HL-60/S4 treated with retinoic acid at 250 ng/mL for 4 days and 3 days (cell line): Measurements from ENCODE around the gene ASCC1.

Source experiments
- in situ Hi-C: fragments of 300-500 bp; cut with MboI; formaldehyde crosslinking; loops from 2 replicates; pipeline ENCODE4 v1.7.0; 2022; ENCODE audit warnings: low sequenced_read_pairs

The ASCC1 gene

GRCh38 chr10:72105098-72105475 lies 111.0 kb downstream of the ASCC1 start:
- in situ Hi-C loops: no loop called here

GRCh38 chr10:72104472-72105097 lies 111.5 kb downstream of the ASCC1 start:
- in situ Hi-C loops: no loop called here

DNA sequence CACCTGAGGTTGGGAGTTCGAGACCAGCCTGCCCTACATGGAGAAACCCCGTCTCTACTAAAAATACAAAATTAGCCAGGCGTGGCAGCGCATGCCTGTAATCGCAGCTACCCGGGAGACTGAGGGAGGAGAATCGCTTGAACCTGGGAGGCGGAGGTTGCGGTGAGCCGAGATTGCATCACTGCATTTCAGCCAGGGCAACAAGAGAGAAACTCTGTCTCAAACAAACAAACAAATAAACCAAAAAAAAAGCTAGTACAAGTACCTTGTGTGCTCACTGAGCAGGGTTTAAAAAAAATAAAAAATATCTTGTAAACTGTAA lies 116.5 kb downstream of the ASCC1 start:
- in situ Hi-C loops: no loop called here

GRCh38 chr10:72098836-72099599 lies 117.1 kb downstream of the ASCC1 start:
- in situ Hi-C loops: no loop called here

DNA sequence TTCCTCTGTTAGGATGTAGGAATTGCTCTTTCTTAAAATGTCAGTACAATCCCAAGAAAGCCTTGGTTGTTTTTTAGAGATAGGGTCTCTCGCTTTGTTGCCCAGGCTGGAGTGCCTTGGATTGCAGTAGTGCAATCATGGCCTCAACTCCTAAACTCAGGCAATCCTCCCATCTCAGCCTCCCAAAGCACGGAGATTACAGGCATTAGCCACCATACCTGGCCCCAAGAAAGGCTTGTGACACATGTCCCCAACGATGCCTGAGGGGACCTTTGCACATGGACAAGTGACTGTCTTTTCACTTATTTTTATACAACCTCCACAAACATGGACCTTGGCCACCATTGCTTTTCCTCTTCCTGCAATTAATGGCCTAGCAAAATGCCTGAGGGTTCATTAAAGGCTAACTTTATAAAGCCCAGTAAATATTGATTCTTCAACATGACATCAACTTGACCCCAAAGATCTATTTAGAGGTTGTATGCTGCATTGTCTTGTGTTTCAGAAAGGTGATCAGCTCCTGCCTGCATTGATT lies 117.7 kb downstream of the ASCC1 start:
- in situ Hi-C loops: no loop called here

DNA sequence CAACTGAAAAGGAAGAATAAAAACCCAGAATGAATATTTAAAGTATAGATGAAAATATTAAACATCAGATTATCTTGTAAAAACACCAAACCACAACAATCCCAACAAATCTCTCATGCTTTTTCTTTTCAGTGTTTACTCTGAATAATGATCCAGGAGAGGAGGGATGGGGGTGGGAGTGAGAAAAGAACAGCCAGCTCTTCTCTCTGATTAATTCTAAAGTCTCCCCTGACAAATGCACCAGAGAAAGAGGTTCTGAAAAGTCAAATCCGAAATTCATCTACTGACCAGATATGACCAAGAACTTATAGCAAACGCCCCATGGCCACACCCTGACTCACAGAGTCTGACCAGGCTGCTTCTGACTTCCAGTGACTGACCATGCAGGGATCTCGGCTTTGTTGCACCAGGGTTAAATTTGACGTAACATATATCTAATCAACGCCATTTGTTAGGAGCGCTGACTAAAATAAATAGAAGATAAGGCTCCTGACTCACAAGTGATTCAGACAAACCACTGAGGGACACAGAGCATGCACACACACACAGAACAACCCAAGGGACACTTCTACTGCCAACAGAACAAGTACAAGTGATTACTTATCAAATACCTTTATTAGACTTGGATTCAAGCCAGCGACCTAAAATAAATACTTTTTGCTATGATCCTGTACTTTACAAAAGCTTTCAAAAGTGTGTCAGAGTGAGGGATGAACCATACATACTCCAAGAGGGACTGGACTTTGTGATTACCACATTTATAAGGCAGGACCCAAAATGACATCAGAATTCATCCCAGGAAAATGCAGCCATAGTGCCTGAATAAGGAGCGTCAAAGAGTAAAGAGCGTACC lies 118.4 kb downstream of the ASCC1 start:
- in situ Hi-C loops: no loop called here

DNA sequence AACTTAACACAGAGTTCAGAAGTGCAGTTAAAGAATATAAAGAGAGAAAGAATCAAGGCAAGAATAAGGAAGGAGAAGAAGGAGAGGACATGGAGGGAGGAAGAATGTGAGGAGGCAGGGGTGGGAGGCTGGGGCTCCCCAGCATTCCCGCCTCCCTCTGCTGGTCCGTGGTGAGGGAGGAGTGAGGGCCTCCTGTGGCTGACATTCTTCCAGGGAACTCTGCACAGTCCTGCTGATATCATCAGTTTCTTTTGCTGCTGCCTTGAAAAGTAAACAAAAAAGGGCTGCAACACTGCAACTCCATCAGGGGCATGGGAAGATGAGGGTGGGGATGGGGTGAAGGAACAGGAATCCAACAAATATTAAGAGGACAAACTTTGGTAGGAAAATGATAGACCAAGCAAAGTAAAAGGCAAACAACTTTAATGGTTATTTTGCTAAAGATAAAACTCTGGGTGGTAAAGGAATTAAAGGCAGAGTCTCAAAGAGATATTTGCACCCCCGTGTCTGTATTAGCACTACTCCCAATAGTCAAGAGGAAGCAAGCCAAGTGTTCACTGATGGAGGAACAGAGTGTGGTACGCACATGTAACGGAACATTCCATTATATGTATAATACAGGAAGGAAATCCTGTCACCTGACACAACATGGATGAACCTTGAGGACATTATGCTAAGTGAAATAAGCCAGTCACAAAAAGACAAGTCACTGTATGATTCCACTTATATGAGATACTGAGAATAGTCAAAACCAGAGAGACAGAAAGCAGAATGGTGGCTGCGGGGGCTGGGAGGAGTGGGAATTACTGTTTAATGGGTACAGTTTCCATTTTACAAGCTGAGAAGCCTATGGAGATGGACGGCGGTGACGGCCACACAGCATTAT lies 119.7 kb downstream of the ASCC1 start:
- in situ Hi-C loops: no loop called here

DNA sequence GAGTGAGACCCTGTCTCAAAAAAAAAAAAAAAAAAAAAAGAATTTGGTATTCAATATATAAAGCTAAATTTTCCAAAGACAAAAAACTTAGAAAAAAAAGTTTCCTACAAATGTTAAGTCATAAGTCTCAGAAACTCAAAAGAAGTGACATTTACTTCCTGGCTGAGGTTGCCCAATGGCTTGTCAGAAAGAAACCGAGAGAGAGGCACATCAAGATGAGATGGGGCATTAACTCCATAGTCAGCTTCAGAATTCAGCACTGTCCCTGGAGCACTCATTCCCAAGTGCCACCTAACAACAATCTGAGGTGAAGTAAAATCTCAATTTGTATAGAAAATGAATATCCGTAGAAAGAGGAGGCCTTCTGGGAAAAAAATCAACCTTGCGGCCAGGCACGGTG lies 120.9 kb downstream of the ASCC1 start:
- in situ Hi-C loops: no loop called here

DNA sequence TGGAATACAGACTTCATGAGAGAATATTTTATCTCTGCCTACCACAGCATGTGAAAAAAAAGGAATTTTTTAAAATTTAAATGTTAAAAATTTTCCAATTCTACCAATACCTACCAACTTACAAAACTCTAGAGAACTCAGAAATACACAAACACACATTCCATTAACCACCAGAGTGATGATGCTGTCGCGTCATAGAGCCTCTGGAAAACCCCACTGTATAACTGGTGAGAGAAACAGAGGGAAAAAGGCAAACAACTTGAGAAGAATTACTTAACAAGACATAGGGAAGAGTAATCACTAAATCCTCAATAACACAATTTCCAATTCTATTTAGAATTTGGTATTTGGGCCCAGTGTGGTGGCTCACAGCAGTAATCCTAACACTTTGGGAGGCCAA lies 121.5 kb downstream of the ASCC1 start:
- in situ Hi-C loops: no loop called here

DNA sequence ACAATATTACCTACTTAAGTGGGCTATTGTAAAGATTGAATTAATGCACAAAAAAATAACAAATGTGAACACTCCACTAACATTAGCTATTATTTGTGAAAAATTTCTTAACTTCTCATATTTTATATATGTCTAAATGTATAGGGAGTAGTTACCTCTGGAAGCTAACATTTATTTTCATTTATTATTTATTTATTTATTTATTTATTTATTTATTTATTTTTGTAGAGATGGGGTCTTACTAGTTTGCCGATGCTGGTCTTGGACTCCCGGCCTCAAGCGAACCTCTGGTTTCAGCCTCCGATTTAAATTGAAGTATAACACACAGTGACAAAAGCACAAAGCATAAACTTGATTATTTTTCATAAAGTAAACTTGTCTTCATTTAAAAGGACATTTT lies 122.6 kb downstream of the ASCC1 start:
- in situ Hi-C loops: no loop called here

DNA sequence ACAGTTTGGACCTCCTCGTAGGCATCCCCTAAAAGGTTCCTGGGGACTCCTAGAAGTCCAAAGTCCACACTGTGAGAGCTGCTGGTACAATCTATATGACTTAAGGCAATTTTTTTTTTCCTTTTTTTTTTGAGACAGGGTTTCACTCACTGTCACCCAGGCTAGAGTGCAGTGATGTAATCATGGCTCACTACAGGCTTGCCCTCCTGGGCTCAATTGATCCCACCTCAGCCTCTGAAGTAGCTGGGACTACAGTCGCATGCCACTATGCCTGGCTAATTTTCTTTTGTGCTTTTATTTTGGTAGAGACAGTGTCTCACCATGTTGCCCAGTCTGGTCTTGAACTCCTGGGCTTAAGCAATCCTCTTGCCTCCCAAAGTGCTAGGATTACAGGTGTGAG lies 123.1 kb downstream of the ASCC1 start:
- in situ Hi-C loops: no loop called here

DNA sequence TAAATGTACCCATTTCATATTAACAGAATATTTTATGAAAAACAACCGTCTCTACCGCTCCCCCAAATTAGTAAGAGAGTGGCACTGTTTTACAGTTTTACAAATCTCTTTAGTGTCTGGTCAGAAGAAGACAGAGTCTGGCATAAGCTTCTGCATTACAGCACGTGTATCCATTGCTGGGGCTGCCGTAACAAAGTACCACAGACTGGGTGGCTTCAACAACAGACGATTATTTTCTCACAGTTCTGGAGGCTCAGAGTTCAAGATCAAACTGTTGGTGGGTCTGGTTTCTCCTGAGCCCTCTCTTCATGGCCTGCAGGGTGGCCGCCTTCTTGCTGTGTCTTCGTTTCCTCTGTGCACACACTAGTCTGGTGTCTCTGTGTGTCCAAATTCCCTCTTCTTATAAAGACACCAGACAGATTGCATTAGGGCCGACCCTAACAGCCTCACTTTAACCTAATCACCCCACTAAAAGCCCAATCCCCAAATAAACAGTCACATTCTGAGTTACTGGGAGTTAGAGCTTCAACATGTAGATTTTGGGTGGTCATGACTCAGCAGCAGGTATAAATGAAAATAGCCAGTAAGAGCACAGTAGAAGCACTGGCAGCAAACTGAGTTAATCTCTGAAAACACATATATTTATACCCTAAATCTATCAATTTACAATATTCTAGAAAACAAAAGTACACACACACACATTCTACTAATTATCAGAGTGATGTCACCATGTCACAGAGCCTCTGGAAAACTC lies 123.7 kb downstream of the ASCC1 start:
- in situ Hi-C loops: no loop called here

DNA sequence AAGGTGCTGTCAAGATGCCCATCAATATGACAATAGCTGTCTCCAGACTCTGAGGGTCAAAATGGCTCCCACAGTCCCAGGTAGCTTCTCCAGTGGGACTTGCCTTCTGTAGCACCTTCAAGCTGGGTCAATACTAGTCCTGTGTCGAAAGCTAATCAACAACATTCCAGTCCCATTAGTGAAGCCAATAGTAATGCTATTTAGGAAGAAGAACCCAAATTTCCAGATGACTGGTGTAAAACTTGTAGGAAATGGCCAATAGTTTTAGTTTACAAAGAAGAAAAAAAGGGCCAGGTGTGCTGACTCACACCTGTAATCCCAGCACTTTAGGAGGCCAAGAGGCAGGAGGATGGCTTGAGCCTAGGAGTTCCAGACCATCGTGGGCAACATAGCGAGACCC lies 125.8 kb downstream of the ASCC1 start:
- in situ Hi-C loops: no loop called here

- in situ Hi-C loops: no loop called here
These were observed 126.5 kb downstream of the ASCC1 start for GRCh38 chr10:72089618-72090017.

GRCh38 chr10:72088889-72089575 lies 127.0 kb downstream of the ASCC1 start:
- in situ Hi-C loops: no loop called here

DNA sequence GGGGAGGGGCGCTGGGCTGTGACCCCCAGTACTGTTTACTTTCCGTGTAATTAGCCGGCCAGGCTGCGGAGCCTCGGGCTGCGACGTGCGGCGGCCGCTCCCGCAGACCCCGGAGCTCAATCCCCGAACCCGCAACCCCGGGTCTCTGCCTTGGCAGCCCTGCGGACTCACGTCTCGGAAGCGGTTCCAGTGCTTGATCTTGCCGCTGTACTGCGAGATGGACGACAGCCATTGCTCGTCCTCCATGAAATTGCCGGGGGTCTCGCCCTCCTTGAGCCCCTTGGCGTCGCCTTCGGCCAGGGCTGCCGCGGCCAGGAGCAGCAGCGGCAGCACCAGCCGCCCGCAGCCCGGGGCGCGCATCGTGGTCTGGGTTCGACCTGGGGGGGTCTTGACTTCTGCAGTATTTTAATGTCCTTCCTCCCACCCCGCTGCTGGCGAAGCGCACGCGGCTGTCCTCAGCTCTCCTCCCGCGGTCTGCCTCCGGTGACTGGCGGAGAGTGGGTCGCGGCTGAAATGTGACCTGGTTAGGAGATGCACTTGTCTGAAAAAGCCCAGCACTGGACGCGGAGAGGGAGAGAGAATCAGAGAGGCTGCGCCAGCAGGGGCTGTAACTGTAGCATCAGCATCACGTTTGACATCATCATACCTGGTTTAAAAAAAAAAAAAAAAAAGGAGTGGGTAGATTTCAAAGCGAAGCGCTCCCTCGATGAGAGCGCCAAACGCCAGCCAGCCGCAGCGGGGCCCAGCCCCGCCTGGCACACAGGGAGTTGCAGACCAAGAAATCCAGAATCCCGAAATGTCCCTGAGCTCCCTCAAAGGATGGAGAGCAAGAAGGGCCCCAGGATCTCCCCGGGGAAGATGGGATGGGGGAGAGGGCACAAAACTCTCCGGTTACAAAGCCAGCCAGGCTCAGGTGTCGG lies 127.8 kb downstream of the ASCC1 start, which contains the start of gene SPOCK2:
Gene SPOCK2 (minus strand): TSS at position 583 of the 920 bp plus-strand sequence. CDS start 223 bp downstream, at position 360.
- in situ Hi-C loops: no loop called here

DNA sequence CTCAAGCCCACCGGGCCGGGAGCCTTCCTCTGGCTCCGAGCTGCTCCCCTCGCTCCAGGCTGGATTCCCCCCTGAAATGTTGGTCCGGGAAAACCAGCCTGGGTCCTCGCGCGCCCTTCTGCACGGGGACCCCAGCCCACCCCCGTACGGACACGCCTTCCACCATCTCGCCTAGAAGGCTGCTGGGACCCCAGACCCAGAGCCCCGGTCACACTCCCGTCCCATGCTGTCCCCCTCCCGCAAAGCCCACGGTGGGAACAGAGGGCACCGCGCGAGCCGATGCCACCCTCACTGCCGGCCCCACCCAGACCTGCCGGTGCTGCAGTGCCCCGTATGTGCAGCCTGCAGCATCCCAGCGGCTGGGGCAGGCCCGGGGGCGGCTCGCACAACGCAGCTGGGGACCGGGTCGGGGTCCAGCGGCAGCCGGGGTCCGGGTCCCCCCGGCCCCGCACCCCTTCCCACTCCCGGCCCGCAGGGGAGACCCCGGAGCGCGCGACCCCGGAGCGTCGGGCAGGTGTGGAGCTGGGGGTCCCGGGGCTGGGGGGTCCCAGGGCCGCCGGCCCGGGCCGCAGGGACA lies 128.6 kb downstream of the ASCC1 start:
- in situ Hi-C loops: no loop called here
